DOHH2 (cell line): Measurements from ENCODE around the gene WDR5B.

Experiments used
- H3F3A ChIP-seq: fragments of 200-600 bp; sonication (generic), shearing (Covaris generic); 2 replicates; pipeline ENCODE4 v1.6.0; 2016; ENCODE audit warnings: antibody characterized with exemption, mild to moderate bottlenecking; ENCODE audit not compliant: control insufficient read depth, insufficient read depth
- H3K27ac ChIP-seq: fragments of 200-600 bp; sonication (generic); 2 replicates; pipeline ENCODE4 v1.5.1; 2014; ENCODE audit warnings: low read depth, mild to moderate bottlenecking, low read length, moderate library complexity
- H3K27me3 ChIP-seq: fragments of 200-600 bp; sonication (generic); 2 replicates; pipeline ENCODE4 v1.6.1; 2014; ENCODE audit warnings: mild to moderate bottlenecking, low read length, mixed read lengths; ENCODE audit not compliant: control insufficient read depth
- H3K36me3 ChIP-seq: fragments of 200-600 bp; sonication (generic); 2 replicates; pipeline ENCODE4 v1.6.1; 2014; ENCODE audit warnings: mild to moderate bottlenecking, low read length, moderate library complexity, mixed read lengths; ENCODE audit not compliant: control insufficient read depth
- H3K4me1 ChIP-seq: fragments of 200-600 bp; sonication (generic); 2 replicates; pipeline ENCODE4 v1.6.1; 2014; ENCODE audit warnings: mild to moderate bottlenecking, low read length, mixed read lengths; ENCODE audit not compliant: control insufficient read depth
- H3K4me2 ChIP-seq: fragments of 200-600 bp; sonication (generic); 2 replicates; pipeline ENCODE4 v1.6.0; 2014; ENCODE audit warnings: mild to moderate bottlenecking, low read length, moderate library complexity
- H3K4me3 ChIP-seq: fragments of 200-600 bp; sonication (generic); 2 replicates; pipeline ENCODE4 v1.5.1; 2014; ENCODE audit warnings: mild to moderate bottlenecking, low read length, mixed read lengths
- H3K79me2 ChIP-seq: fragments of 200-600 bp; sonication (generic); 2 replicates; pipeline ENCODE4 v1.6.1; 2014; ENCODE audit warnings: mild to moderate bottlenecking, low read length, mixed read lengths; ENCODE audit not compliant: control insufficient read depth
- H3K9me2 ChIP-seq: fragments of 200-600 bp; sonication (generic); replicated peaks from 2 replicates; pipeline ENCODE4 v1.6.1; 2014; ENCODE audit warnings: mild to moderate bottlenecking, low read length, mixed read lengths; ENCODE audit not compliant: control insufficient read depth
- H3K9me3 ChIP-seq: fragments of 200-600 bp; sonication (generic); 2 replicates; pipeline ENCODE4 v1.6.1; 2014; ENCODE audit warnings: antibody characterized with exemption, low read length, mixed read lengths; ENCODE audit not compliant: control insufficient read depth, insufficient read depth
- H4K20me1 ChIP-seq: fragments of 200-600 bp; sonication (generic); 2 replicates; pipeline ENCODE4 v1.6.0; 2014; ENCODE audit warnings: low read depth, mild to moderate bottlenecking, antibody characterized with exemption, low read length, moderate library complexity; ENCODE audit not compliant: control insufficient read depth, insufficient read depth
- EZH2phosphoT487 ChIP-seq: fragments of 200-600 bp; sonication (generic); IDR thresholded peaks from 2 replicates; pipeline ENCODE4 v1.6.1; 2017; ENCODE audit warnings: borderline replicate concordance, mild to moderate bottlenecking, antibody characterized with exemption, low read length, moderate library complexity, mixed read lengths
- TF ChIP-seq, protein P1 (sequence below): fragments of 200-600 bp; sonication (generic); IDR thresholded peaks from one replicate; pipeline ENCODE4 v1.5.1; 2014; ENCODE audit warnings: antibody characterized with exemption, mild to moderate bottlenecking, low read depth, low read length; ENCODE audit not compliant: poor library complexity, severe bottlenecking

WDR5B gene

DNA sequence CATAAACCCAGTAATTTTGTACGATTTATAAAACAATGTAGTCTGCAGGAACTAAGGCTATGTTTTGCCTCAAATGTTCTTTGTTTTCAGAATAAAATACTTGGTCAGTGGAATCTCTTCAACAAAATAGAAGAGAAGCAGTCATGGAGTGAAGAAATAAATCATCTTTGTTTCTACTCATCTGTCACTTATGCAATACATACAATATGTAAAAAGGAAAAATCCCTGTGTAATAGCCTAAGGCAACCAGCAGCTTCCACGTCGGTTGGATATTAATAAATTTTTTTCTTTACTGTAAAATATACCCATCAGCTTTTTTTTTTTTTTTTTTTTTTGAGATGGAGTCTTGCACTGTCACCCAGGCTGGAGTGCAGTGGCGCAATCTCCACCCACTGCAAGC lies 5.2 kb upstream of the WDR5B start:
- TF ChIP-seq EZH2phosphoT487 = no peak
- TF ChIP-seq, protein P1, sequence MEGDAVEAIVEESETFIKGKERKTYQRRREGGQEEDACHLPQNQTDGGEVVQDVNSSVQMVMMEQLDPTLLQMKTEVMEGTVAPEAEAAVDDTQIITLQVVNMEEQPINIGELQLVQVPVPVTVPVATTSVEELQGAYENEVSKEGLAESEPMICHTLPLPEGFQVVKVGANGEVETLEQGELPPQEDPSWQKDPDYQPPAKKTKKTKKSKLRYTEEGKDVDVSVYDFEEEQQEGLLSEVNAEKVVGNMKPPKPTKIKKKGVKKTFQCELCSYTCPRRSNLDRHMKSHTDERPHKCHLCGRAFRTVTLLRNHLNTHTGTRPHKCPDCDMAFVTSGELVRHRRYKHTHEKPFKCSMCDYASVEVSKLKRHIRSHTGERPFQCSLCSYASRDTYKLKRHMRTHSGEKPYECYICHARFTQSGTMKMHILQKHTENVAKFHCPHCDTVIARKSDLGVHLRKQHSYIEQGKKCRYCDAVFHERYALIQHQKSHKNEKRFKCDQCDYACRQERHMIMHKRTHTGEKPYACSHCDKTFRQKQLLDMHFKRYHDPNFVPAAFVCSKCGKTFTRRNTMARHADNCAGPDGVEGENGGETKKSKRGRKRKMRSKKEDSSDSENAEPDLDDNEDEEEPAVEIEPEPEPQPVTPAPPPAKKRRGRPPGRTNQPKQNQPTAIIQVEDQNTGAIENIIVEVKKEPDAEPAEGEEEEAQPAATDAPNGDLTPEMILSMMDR = no peak
- no peaks in the 10 kb centered on the region for H4K20me1 ChIP-seq
- H3K9me3 ChIP-seq = no peaks in the 10 kb centered on the region
- H3K9me2 ChIP-seq = no peaks in the 10 kb centered on the region
- H3K4me3 ChIP-seq = no peak overlapping the region
- H3K27ac ChIP-seq = no peak overlapping the region
- H3K79me2 ChIP-seq = peaks cover 27% of the 10 kb centered on the region
- H3F3A ChIP-seq = peaks cover 6% of the 10 kb centered on the region; the same call in 1 of the 2 replicates
- H3K4me1 ChIP-seq = peaks cover 19% of the 10 kb centered on the region
- no peak overlapping the region for H3K4me2 ChIP-seq
- no peaks in the 10 kb centered on the region for H3K27me3 ChIP-seq
- peaks cover 34% of the 10 kb centered on the region for H3K36me3 ChIP-seq

GRCh38 chr3:122416966-122417365 lies 1.1 kb upstream of the WDR5B start:
- Histone ChIP-seq H3K36me3 (peaks cover 32% of the 10 kb centered on the region), H3K9me2 (no peaks in the 10 kb centered on the region), H3K4me3 (peak overlapping the region; percentile 81), H3K27me3 (no peaks in the 10 kb centered on the region), H3F3A (peaks cover 14% of the 10 kb centered on the region), H3K4me2 (peak overlapping the region; percentile 71), H4K20me1 (no peaks in the 10 kb centered on the region), H3K79me2 (peaks cover 64% of the 10 kb centered on the region), H3K4me1 (peaks cover 36% of the 10 kb centered on the region), H3K27ac (peak overlapping the region; percentile 77), H3K9me3 (no peaks in the 10 kb centered on the region)
- TF ChIP-seq, protein P1 = no peak
- no peak for TF ChIP-seq EZH2phosphoT487

DNA sequence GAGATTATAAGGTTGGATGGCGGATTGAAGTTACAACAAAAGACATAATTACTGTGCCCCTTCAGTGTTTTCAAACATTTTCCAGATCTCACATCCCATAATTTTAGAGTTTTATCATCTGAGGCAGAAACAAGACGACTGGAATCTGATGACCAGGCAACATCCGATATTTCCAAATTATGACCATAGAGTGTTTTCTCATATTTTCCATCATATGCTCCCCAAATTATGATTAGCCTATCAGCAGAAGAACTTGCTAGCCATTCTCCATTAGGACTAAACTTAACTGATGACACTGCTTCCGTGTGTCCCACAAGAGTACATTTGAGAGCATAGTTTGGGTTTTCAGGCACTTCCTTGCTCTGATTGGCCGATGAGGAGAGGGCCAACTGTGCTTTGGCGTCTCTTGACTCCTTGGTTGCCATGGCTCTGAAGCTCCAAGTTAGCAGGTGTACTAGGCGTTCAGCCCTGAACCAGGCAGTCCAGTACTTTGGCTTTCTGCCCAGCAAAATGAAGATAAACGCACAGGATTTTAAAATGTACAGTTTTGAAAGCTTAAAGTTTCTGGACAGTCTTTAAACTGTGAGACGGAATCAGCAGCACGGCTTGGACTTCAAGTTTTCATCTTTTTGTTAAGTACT lies 638 bp downstream of the WDR5B start:
- TF ChIP-seq EZH2phosphoT487 = no peak
- TF ChIP-seq, protein P1 = no peak
- H3K9me2 ChIP-seq = no peaks in the 10 kb centered on the region
- H3K27me3 ChIP-seq = no peaks in the 10 kb centered on the region
- peak overlapping the region; percentile 77 for H3K27ac ChIP-seq
- H3K4me1 ChIP-seq = peaks cover 33% of the 10 kb centered on the region
- peaks cover 11% of the 10 kb centered on the region for H3F3A ChIP-seq
- H3K79me2 ChIP-seq = peaks cover 70% of the 10 kb centered on the region
- peaks cover 42% of the 10 kb centered on the region for H3K36me3 ChIP-seq
- H3K9me3 ChIP-seq = no peaks in the 10 kb centered on the region
- no peaks in the 10 kb centered on the region for H4K20me1 ChIP-seq
- H3K4me2 ChIP-seq = peak overlapping the region; percentile 71
- H3K4me3 ChIP-seq = peak overlapping the region; percentile 81
